HCT116 (cell line): ENCODE results near the gene OTULINL. TPM values are rescaled to one million over a fixed set of nuclear protein-coding genes. Genes with fewer than 3 reads are reported as not detected.

Experiments
- ATAC-seq: fragments of 200-7000 bp; cut with Tn5 transposase; 2 replicates; pipeline ENCODE4 v1.9.1; 2020; ENCODE audit warnings: mild to moderate bottlenecking, moderate library complexity
- BruUV-seq: library from RNA; stranded (reverse); fragments of 400-500 nt; replicated peaks from 2 replicates; lab custom pipeline; 2021; lab: Mats Ljungman, UMichigan
- CTCF ChIA-PET: fragments of 300-600 bp; sonication (Branson Sonifier 250); formaldehyde crosslinking; loops from one replicate; lab custom pipeline; 2021; ENCODE audit warnings: antibody characterized with exemption; lab: Charles Lee
- POLR2A ChIA-PET: fragments of 300-600, 350-600 bp; sonication (Branson Sonifier 250); formaldehyde crosslinking; loops from one replicate; lab custom pipeline; 2021; ENCODE audit warnings: antibody characterized with exemption; lab: Charles Lee
- RAD21 ChIA-PET, 2 experiments: fragments of 300-600 bp; sonication (Branson Sonifier 250); formaldehyde crosslinking; loops; one replicate each; lab custom pipeline; 2023; ENCODE audit warnings: low total read pairs in 2 of 2; ENCODE audit not compliant: uncharacterized antibody in 2 of 2, unreplicated experiment in 2 of 2, low non-redundant PET in 1 of 2; lab: Charles Lee
- DNase-seq: peaks from one replicate; pipeline ENCODE4 v3.0.0-alpha.2; 2010; ENCODE audit warnings: low read depth, low spot score
- H2AFZ ChIP-seq: fragments of 200-600 bp; shearing (Covaris generic), sonication (generic); 2 replicates; pipeline ENCODE4 v1.6.1; 2017; ENCODE audit warnings: low read depth, mixed run types, mixed read lengths, antibody characterized with exemption, low read length; ENCODE audit not compliant: poor library complexity, severe bottlenecking
- H3K27ac ChIP-seq: 2 replicates; pipeline ENCODE4 v1.5.1; 2012; ENCODE audit warnings: low read depth, low read length
- H3K27me3 ChIP-seq: fragments of 200-600 bp; sonication (generic); 2 replicates; pipeline ENCODE4 v1.6.1; 2016; ENCODE audit warnings: mixed run types, low read length, mixed read lengths; ENCODE audit not compliant: insufficient read depth
- H3K36me3 ChIP-seq, 2 experiments: fragments of 200-500 bp in 1 of 2; fragments of 200-600 bp in 1 of 2; sonication (Bioruptor generic) in 1 of 2; sonication (generic) in 1 of 2; 2 replicates each; pipeline versions ENCODE4 v1.5.1 to v1.6.1; 2014 to 2016; ENCODE audit warnings: low read length in 2 of 2, inconsistent platforms in 1 of 2, mixed read lengths in 1 of 2, mixed run types in 1 of 2; ENCODE audit not compliant: insufficient read depth in 2 of 2, control insufficient read depth in 1 of 2
- H3K4me1 ChIP-seq, 2 experiments: fragments of 200-600 bp in 1 of 2; sonication (generic) in 1 of 2; 2 replicates each; pipeline versions ENCODE4 v1.5.1 to v1.6.1; 2012 to 2017; ENCODE audit warnings: low read length in 2 of 2, inconsistent platforms in 1 of 2, mild to moderate bottlenecking in 1 of 2, mixed read lengths in 1 of 2, mixed run types in 1 of 2, moderate library complexity in 1 of 2; ENCODE audit not compliant: insufficient read depth in 2 of 2, control insufficient read depth in 1 of 2
- H3K4me2 ChIP-seq: fragments of 200-600 bp; sonication (generic); 2 replicates; pipeline ENCODE4 v1.6.1; 2017; ENCODE audit warnings: mixed run types, low read length, mixed read lengths
- H3K4me3 ChIP-seq, 2 experiments: fragments of 200-600 bp in 1 of 2; sonication (generic) in 1 of 2; replicated peaks in 1 of 2; 2 replicates each; pipeline ENCODE4 v1.5.1; 2011 to 2016; ENCODE audit warnings: low read length in 2 of 2, control low read depth in 1 of 2, low read depth in 1 of 2, mild to moderate bottlenecking in 1 of 2, mixed read lengths in 1 of 2, mixed run types in 1 of 2
- H3K79me2 ChIP-seq: fragments of 200-600 bp; sonication (generic); 2 replicates; pipeline ENCODE4 v1.6.1; 2017; ENCODE audit warnings: mild to moderate bottlenecking, mixed run types, low read length, moderate library complexity, mixed read lengths; ENCODE audit not compliant: insufficient read depth
- H3K9ac ChIP-seq: fragments of 200-600 bp; sonication (generic); 2 replicates; pipeline ENCODE4 v1.6.1; 2016; ENCODE audit warnings: low read length, mixed read lengths
- H3K9me2 ChIP-seq: fragments of 200-600 bp; sonication (generic), shearing (Covaris generic); 2 replicates; pipeline ENCODE4 v1.6.1; 2017; ENCODE audit warnings: mixed run types, mild to moderate bottlenecking, moderate library complexity; ENCODE audit not compliant: insufficient read depth
- H3K9me3 ChIP-seq, 2 experiments: fragments of 200-500 bp in 1 of 2; fragments of 200-600 bp in 1 of 2; sonication (Bioruptor generic) in 1 of 2; sonication (generic) in 1 of 2; 2 replicates each; pipeline ENCODE4 v1.6.1; 2014 to 2017; ENCODE audit warnings: low read length in 2 of 2, mixed read lengths in 2 of 2, inconsistent platforms in 1 of 2, low read depth in 1 of 2, mild to moderate bottlenecking in 1 of 2, mixed run types in 1 of 2, moderate library complexity in 1 of 2; ENCODE audit not compliant: control insufficient read depth in 1 of 2, insufficient read depth in 1 of 2
- H4K20me1 ChIP-seq: fragments of 200-600 bp; sonication (generic), shearing (Covaris generic); 2 replicates; pipeline ENCODE4 v1.6.1; 2017; ENCODE audit warnings: mixed run types, mild to moderate bottlenecking, moderate library complexity; ENCODE audit not compliant: insufficient read depth
- ATF3 ChIP-seq: IDR thresholded peaks from 2 replicates; pipeline ENCODE4 v1.6.1; 2012
- CEBPB ChIP-seq: IDR thresholded peaks from 2 replicates; pipeline ENCODE4 v1.6.1; 2012; ENCODE audit warnings: low read depth
- EZH2 ChIP-seq: fragments of 200-600 bp; sonication (generic); IDR thresholded peaks from 2 replicates; pipeline ENCODE4 v1.6.1; 2017; ENCODE audit warnings: antibody characterized with exemption, mixed run types
- FOSL1 ChIP-seq: IDR thresholded peaks from 2 replicates; pipeline ENCODE4 v1.6.1; 2012; ENCODE audit warnings: low read depth
- JUND ChIP-seq: IDR thresholded peaks from 2 replicates; pipeline ENCODE4 v1.6.1; 2012
- MAX ChIP-seq: IDR thresholded peaks from 2 replicates; pipeline ENCODE4 v1.6.1; 2012
- REST ChIP-seq: IDR thresholded peaks from 2 replicates; pipeline ENCODE4 v1.6.1; 2012; ENCODE audit warnings: low read depth
- SIN3A ChIP-seq: IDR thresholded peaks from 2 replicates; pipeline ENCODE4 v1.6.1; 2012; ENCODE audit warnings: low read depth
- SP1 ChIP-seq: IDR thresholded peaks from 2 replicates; pipeline ENCODE4 v1.6.1; 2012; ENCODE audit warnings: low read depth
- TCF7L2 ChIP-seq: IDR thresholded peaks from 2 replicates; pipeline ENCODE4 v1.7.0; 2011; ENCODE audit warnings: borderline replicate concordance, inconsistent platforms; ENCODE audit not compliant: insufficient read depth, insufficient read length; ENCODE audit errors: extremely low read depth
- ZNF274 ChIP-seq: fragments of 200-500 bp; sonication (Bioruptor generic); IDR thresholded peaks from 2 replicates; pipeline ENCODE4 v1.6.1; 2014; ENCODE audit warnings: mild to moderate bottlenecking, low read depth, low read length, inconsistent platforms
- intact Hi-C: fragments of 100-400 bp; cut with micrococcal nuclease; formaldehyde crosslinking; loops from 2 replicates; pipeline ENCODE4 v1.10.0; 2022
- total RNA-seq: library from RNA; stranded (reverse); gene quantifications from one replicate; pipeline ENCODE4 v1.2.1, GENCODE V29; 2021; ENCODE audit not compliant: unreplicated experiment

Gene OTULINL
- total RNA-seq, 1 experiment from 2014 or later = 8.8 TPM

- ATAC-seq (no peak), DNase-seq (no peak)
- H3K9me2 ChIP-seq = no peaks in the 10 kb centered on the region
- no peak overlapping the region for H3K4me2 ChIP-seq
- no TSS peak for BruUV-seq
- H2AFZ ChIP-seq = no peak overlapping the region
- H3K27me3 ChIP-seq = no peaks in the 10 kb centered on the region
- RAD21 ChIA-PET = no interaction called here
- H3K27ac ChIP-seq = no peak overlapping the region
- POLR2A ChIA-PET = no interaction called here
- H3K9me3 ChIP-seq = no peaks in the 10 kb centered on the region
- no peak overlapping the region for H3K4me3 ChIP-seq
- no peaks in the 10 kb centered on the region for H3K36me3 ChIP-seq
- CTCF ChIA-PET = no interaction called here
- TF ChIP-seq REST = no peak
- no peak for TF ChIP-seq MAX
- no peak for TF ChIP-seq CEBPB
- no peak for TF ChIP-seq EZH2
- no peak for TF ChIP-seq JUND
- no peak for TF ChIP-seq ZNF274
- no peak for TF ChIP-seq TCF7L2
- TF ChIP-seq SIN3A = no peak
- TF ChIP-seq ATF3 = no peak
- no peak for TF ChIP-seq FOSL1
- no peak for TF ChIP-seq SP1
- no peaks in the 10 kb centered on the region for H4K20me1 ChIP-seq
- no peaks in the 10 kb centered on the region for H3K79me2 ChIP-seq
- H3K9ac ChIP-seq = no peak overlapping the region
- intact Hi-C loops = no loop called here
- H3K4me1 ChIP-seq = no peaks in the 10 kb centered on the region
Observed at GRCh38 chr5:14534773-14535172, 46.8 kb upstream of the OTULINL start.
